ENCODE data around the gene GTPBP2. TPM values are rescaled to one million over a fixed set of nuclear protein-coding genes. Genes with fewer than 3 reads are reported as not detected.

GTPBP2 gene, protein sequence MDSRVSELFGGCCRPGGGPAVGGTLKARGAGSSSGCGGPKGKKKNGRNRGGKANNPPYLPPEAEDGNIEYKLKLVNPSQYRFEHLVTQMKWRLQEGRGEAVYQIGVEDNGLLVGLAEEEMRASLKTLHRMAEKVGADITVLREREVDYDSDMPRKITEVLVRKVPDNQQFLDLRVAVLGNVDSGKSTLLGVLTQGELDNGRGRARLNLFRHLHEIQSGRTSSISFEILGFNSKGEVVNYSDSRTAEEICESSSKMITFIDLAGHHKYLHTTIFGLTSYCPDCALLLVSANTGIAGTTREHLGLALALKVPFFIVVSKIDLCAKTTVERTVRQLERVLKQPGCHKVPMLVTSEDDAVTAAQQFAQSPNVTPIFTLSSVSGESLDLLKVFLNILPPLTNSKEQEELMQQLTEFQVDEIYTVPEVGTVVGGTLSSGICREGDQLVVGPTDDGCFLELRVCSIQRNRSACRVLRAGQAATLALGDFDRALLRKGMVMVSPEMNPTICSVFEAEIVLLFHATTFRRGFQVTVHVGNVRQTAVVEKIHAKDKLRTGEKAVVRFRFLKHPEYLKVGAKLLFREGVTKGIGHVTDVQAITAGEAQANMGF
- total RNA-seq, result 10 to 100 TPM; 60.3 to 62.6 TPM
- polyA plus RNA-seq, result 10 to 100 TPM; 22.9 to 62.8 TPM
- long read RNA-seq, donor 1, partial matches to known transcripts, result 2 of 4 reads
- long read RNA-seq, donor 1, other reads (novel, unspliced or antisense), result 1 of 4 reads
- long read RNA-seq, donor 2, partial matches to known transcripts, result 8 of 23 reads
- long read RNA-seq, donor 2, other reads (novel, unspliced or antisense), result 14 of 23 reads

GRCh38 chr6:43629104-43629504 lies at the start of gene GTPBP2:
TSS of gene GTPBP2 (minus strand) at chr6:43629264. CDS start at chr6:43629162, 102 bp downstream.
- H3K4me3 ChIP-seq (ENCODE audit: low read length in 2 of 2), result peak within 1 kb of the TSS; percentile 52 to 70
- no peaks in the 10 kb centered on the region for H3K27me3 ChIP-seq (ENCODE audit: control insufficient read depth in 1 of 2, insufficient read depth in 2 of 2, low read length in 1 of 2)
- DNase-seq (peak; percentile 99), ATAC-seq (ENCODE audit: low FRiP score) (peak; percentile 96)
- intact Hi-C loops (cut with DNase I), result no loop called here
- H3K4me1 ChIP-seq (ENCODE audit: control insufficient read depth in 1 of 2, insufficient read depth in 2 of 2, low read length in 2 of 2), result peaks cover 0 to 3% of the 10 kb centered on the region in 2 donors
- peak within 1 kb of the TSS; percentile 88 to 89 for H3K27ac ChIP-seq (ENCODE audit: low read depth in 1 of 2, low read length in 2 of 2)
- H3K36me3 ChIP-seq (ENCODE audit: control insufficient read depth in 1 of 2, insufficient read depth in 2 of 2, low read length in 1 of 2), result no peaks in the 10 kb centered on the region
- no peaks in the 10 kb centered on the region for H3K9me3 ChIP-seq (ENCODE audit: control insufficient read depth, low read length)
- WGBS, 2 donors, result 0% methylated on average over 35 to 46 of the region's 46 CpGs

- intact Hi-C loops (cut with DNase I), result no loop called here
- Histone ChIP-seq H3K36me3 (ENCODE audit: control insufficient read depth in 1 of 2, insufficient read depth in 2 of 2, low read length in 1 of 2) (peaks cover 0 to 8% of the 10 kb centered on the region in 2 donors), H3K4me1 (ENCODE audit: control insufficient read depth in 1 of 2, insufficient read depth in 2 of 2, low read length in 2 of 2) (no peaks in the 10 kb centered on the region), H3K27ac (ENCODE audit: low read depth in 1 of 2, low read length in 2 of 2) (no peak overlapping the region), H3K27me3 (ENCODE audit: control insufficient read depth in 1 of 2, insufficient read depth in 2 of 2, low read length in 1 of 2) (no peaks in the 10 kb centered on the region), H3K9me3 (ENCODE audit: control insufficient read depth, low read length) (no peaks in the 10 kb centered on the region), H3K4me3 (ENCODE audit: low read length in 2 of 2) (no peak overlapping the region)
- WGBS, 2 donors, result 90 to 91% methylated on average over 7 of the region's 7 CpGs
- DNase-seq (peak in 1 of 2 donors; percentile 7), ATAC-seq (ENCODE audit: low FRiP score) (no peak)
Measured at GRCh38 chr6:43678341-43678740, 49.3 kb upstream of the GTPBP2 start.

DNA sequence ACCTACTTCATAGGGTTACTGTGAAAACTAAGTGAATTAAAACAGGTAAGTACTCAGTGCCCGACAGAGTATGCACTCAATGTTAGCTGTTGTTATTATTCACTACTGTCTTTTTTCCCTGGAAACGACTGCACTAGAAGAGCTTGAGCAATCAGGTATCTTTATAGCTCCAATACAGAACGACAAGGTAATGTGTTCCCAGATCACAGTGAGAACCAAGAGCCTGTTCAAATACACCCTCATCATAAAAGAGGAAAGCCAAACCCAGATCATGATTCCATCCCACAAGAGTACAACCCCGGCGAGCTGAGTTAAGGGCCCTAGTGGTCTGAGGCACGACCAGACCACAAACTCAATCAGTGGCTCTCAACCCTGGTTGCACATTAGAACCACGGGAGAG lies 48.7 kb upstream of the GTPBP2 start:
- ATAC-seq (ENCODE audit: low FRiP score), result no peak
- no peak for DNase-seq

DNA sequence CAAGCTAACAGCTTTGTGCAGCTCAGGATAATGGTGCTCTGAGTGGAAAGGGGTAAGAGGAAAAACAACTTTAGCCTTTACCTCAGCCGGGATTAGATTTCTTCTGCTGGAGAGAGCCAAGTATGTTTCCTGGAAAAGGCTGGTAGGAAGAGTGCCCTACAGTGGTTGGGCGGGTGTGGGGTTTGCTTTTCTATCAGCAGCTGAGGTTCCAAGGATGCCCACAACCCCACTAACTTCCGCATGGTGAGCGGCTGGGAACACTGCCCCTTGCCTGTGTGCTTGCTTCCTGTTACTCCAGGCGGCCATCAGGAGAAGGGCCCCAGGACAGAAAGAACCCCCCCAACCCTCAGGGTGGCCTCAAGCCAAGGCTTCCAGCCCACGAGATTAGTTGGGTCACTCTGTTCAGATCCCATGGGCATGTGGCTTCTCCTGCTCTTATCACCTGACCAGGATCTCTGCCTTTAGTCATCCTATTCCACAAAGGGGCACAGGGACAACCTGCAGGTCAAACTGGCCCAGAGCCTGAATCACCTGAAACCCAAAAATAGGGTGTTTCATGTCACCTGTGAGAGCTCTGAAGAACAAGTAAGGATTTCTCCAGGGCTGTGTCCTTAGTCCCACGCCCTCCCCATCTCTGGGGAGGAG lies 48.0 kb upstream of the GTPBP2 start:
- peak in 1 of 2 donors; percentile 26 for DNase-seq
- intact Hi-C loops (cut with DNase I), result no loop called here
- 66 to 78% methylated on average over 7 of the region's 7 CpGs for WGBS, 2 donors

More for the DNA sequence above, 48.7 kb upstream of the GTPBP2 start:
- Histone ChIP-seq H3K4me3 (ENCODE audit: low read length in 2 of 2) (no peak overlapping the region), H3K4me1 (ENCODE audit: control insufficient read depth in 1 of 2, insufficient read depth in 2 of 2, low read length in 2 of 2) (no peaks in the 10 kb centered on the region), H3K27ac (ENCODE audit: low read depth in 1 of 2, low read length in 2 of 2) (no peak overlapping the region), H3K36me3 (ENCODE audit: control insufficient read depth in 1 of 2, insufficient read depth in 2 of 2, low read length in 1 of 2) (peaks cover 0 to 8% of the 10 kb centered on the region in 2 donors), H3K27me3 (ENCODE audit: control insufficient read depth in 1 of 2, insufficient read depth in 2 of 2, low read length in 1 of 2) (no peaks in the 10 kb centered on the region), H3K9me3 (ENCODE audit: control insufficient read depth, low read length) (no peaks in the 10 kb centered on the region)
- intact Hi-C loops (cut with DNase I), result no loop called here
- WGBS, 2 donors, result 86 to 89% methylated on average over 7 of the region's 7 CpGs

GRCh38 chr6:43674921-43675320 lies 45.9 kb upstream of the GTPBP2 start:
- DNase-seq (peak in 1 of 2 donors; percentile 27), ATAC-seq (ENCODE audit: low FRiP score) (no peak)
- WGBS, 2 donors, result 94 to 95% methylated on average over 8 of the region's 8 CpGs
- Histone ChIP-seq H3K27ac (ENCODE audit: low read depth in 1 of 2, low read length in 2 of 2) (no peak overlapping the region), H3K36me3 (ENCODE audit: control insufficient read depth in 1 of 2, insufficient read depth in 2 of 2, low read length in 1 of 2) (peaks cover 0 to 8% of the 10 kb centered on the region in 2 donors), H3K4me3 (ENCODE audit: low read length in 2 of 2) (no peak overlapping the region), H3K27me3 (ENCODE audit: control insufficient read depth in 1 of 2, insufficient read depth in 2 of 2, low read length in 1 of 2) (no peaks in the 10 kb centered on the region), H3K9me3 (ENCODE audit: control insufficient read depth, low read length) (no peaks in the 10 kb centered on the region), H3K4me1 (ENCODE audit: control insufficient read depth in 1 of 2, insufficient read depth in 2 of 2, low read length in 2 of 2) (no peaks in the 10 kb centered on the region)
- intact Hi-C loops (cut with DNase I), result no loop called here

More for the DNA sequence above, 48.0 kb upstream of the GTPBP2 start:
- Histone ChIP-seq H3K36me3 (ENCODE audit: control insufficient read depth in 1 of 2, insufficient read depth in 2 of 2, low read length in 1 of 2) (peaks cover 0 to 8% of the 10 kb centered on the region in 2 donors), H3K27me3 (ENCODE audit: control insufficient read depth in 1 of 2, insufficient read depth in 2 of 2, low read length in 1 of 2) (no peaks in the 10 kb centered on the region), H3K4me1 (ENCODE audit: control insufficient read depth in 1 of 2, insufficient read depth in 2 of 2, low read length in 2 of 2) (no peaks in the 10 kb centered on the region), H3K4me3 (ENCODE audit: low read length in 2 of 2) (no peak overlapping the region), H3K9me3 (ENCODE audit: control insufficient read depth, low read length) (no peaks in the 10 kb centered on the region), H3K27ac (ENCODE audit: low read depth in 1 of 2, low read length in 2 of 2) (no peak overlapping the region)
- ATAC-seq (ENCODE audit: low FRiP score), result no peak

- DNase-seq (no peak), ATAC-seq (ENCODE audit: low FRiP score) (no peak)
- no peak overlapping the region for H3K27ac ChIP-seq (ENCODE audit: low read depth in 1 of 2, low read length in 2 of 2)
- H3K36me3 ChIP-seq (ENCODE audit: control insufficient read depth in 1 of 2, insufficient read depth in 2 of 2, low read length in 1 of 2), result peaks cover 0 to 6% of the 10 kb centered on the region in 2 donors
- no peak overlapping the region for H3K4me3 ChIP-seq (ENCODE audit: low read length in 2 of 2)
- no peaks in the 10 kb centered on the region for H3K9me3 ChIP-seq (ENCODE audit: control insufficient read depth, low read length)
- intact Hi-C loops (cut with DNase I), result no loop called here
- no peaks in the 10 kb centered on the region for H3K4me1 ChIP-seq (ENCODE audit: control insufficient read depth in 1 of 2, insufficient read depth in 2 of 2, low read length in 2 of 2)
- H3K27me3 ChIP-seq (ENCODE audit: control insufficient read depth in 1 of 2, insufficient read depth in 2 of 2, low read length in 1 of 2), result no peaks in the 10 kb centered on the region
- 87 to 92% methylated on average over 2 of the region's 2 CpGs for WGBS, 2 donors
Measured at GRCh38 chr6:43674291-43674690, 45.2 kb upstream of the GTPBP2 start.

DNA sequence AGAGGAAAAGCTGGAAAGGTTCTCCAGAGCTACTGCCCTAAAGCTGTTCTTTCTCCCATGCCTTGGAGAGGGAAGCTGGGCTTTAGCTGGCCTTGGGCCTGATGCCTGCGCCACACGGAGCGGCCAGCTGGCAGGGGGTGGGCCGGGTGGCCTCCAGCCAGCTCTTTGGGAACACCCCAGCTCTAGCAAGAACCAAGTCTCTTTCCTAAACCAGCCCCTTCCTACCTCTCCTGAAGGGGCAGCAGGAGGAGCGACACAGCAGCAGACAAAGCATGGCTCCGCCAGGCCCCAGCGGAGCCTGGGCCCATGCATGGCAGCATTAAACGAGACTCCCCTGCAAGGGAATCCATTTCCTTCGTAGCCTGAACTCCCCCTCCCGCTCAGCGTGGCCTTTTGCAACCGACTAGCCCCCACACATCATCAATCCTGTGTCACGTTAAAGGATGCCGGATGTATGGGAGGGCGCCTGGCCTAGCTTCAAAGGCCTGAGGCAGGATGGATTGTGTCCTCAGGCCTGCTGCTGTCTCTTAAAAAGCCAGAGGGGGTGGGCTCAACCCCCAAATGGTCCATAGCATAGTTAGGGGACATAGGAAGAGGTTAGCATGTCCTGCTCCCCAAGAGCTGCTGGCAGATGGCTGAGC lies 44.5 kb upstream of the GTPBP2 start:
- Histone ChIP-seq H3K4me1 (ENCODE audit: control insufficient read depth in 1 of 2, insufficient read depth in 2 of 2, low read length in 2 of 2) (no peaks in the 10 kb centered on the region), H3K27ac (ENCODE audit: low read depth in 1 of 2, low read length in 2 of 2) (no peak overlapping the region), H3K36me3 (ENCODE audit: control insufficient read depth in 1 of 2, insufficient read depth in 2 of 2, low read length in 1 of 2) (peaks cover 0 to 6% of the 10 kb centered on the region in 2 donors), H3K4me3 (ENCODE audit: low read length in 2 of 2) (no peak overlapping the region), H3K27me3 (ENCODE audit: control insufficient read depth in 1 of 2, insufficient read depth in 2 of 2, low read length in 1 of 2) (no peaks in the 10 kb centered on the region), H3K9me3 (ENCODE audit: control insufficient read depth, low read length) (no peaks in the 10 kb centered on the region)
- 54 to 62% methylated on average over 15 of the region's 15 CpGs for WGBS, 2 donors
- DNase-seq, result peak in 1 of 2 donors; percentile 61
- no peak for ATAC-seq (ENCODE audit: low FRiP score)
- intact Hi-C loops (cut with DNase I), result no loop called here

Data from aorta (tissue), 5 donors.